GM12878 (cell line): ENCODE data around the gene NDC1. TPM values are rescaled to one million over a fixed set of nuclear protein-coding genes. Genes with fewer than 3 reads are reported as not detected.

Source experiments
- ATAC-seq: fragments of 200-7000 bp; cut with Tn5 transposase; 3 replicates; pipeline ENCODE4 v1.9.1; 2020; ENCODE audit warnings: mild to moderate bottlenecking, moderate library complexity
- BruUV-seq: library from RNA; stranded (reverse); fragments of 400-500 nt; replicated peaks from 2 replicates; lab custom pipeline; 2021; lab: Mats Ljungman, UMichigan
- CTCF ChIA-PET: fragments of 300-600 bp; sonication (Branson Sonifier 250); formaldehyde crosslinking; extraction: SDS; loops from one replicate; lab custom pipeline; 2021; ENCODE audit warnings: inconsistent platforms; lab: Yijun Ruan, JAX
- POLR2A ChIA-PET: fragments of 350-600 bp; formaldehyde crosslinking; extraction: SDS; loops from one replicate; lab custom pipeline; 2021; ENCODE audit warnings: inconsistent platforms; lab: Charles Lee
- RAD21 ChIA-PET: fragments of 300-600 bp; sonication (Branson Sonifier 250); formaldehyde crosslinking; loops from one replicate; lab custom pipeline; 2023; ENCODE audit warnings: antibody characterized with exemption; ENCODE audit not compliant: unreplicated experiment; lab: Charles Lee
- SMC1A ChIA-PET: fragments of 300-600 bp; sonication (Branson Sonifier 250); formaldehyde crosslinking; loops from one replicate; lab custom pipeline; 2023; ENCODE audit not compliant: unreplicated experiment, uncharacterized antibody; lab: Charles Lee
- DNase-seq: peaks from one replicate; pipeline ENCODE4 v3.0.0-alpha.2; 2011; ENCODE audit warnings: low read depth, low spot score
- FAIRE-seq: peaks from 3 replicates; lab custom pipeline; 2011; peaks lifted over from hg19 to GRCh38; lab: Jason Lieb, UNC
- H2AFZ ChIP-seq: 2 replicates; pipeline ENCODE4 v1.6.0; 2011; ENCODE audit warnings: low read depth, low read length, control low read depth; ENCODE audit not compliant: control insufficient read depth
- H3K27ac ChIP-seq: 2 replicates; pipeline ENCODE4 v1.5.1; 2011; ENCODE audit warnings: control low read depth; ENCODE audit not compliant: control insufficient read depth, insufficient read depth
- H3K27me3 ChIP-seq, 2 experiments: replicated peaks in 1 of 2; 2 replicates each; pipeline versions ENCODE4 v1.6.0 to v1.6.1; 2011; ENCODE audit warnings: low read length in 1 of 2; ENCODE audit not compliant: control insufficient read depth in 2 of 2, insufficient read depth in 2 of 2
- H3K36me3 ChIP-seq, 2 experiments: 2 replicates each; pipeline ENCODE4 v1.5.1; 2011; ENCODE audit warnings: low read length in 1 of 2; ENCODE audit not compliant: control insufficient read depth in 2 of 2, insufficient read depth in 2 of 2
- H3K4me1 ChIP-seq: 2 replicates; pipeline ENCODE4 v1.6.1; 2011; ENCODE audit warnings: mild to moderate bottlenecking, low read length, moderate library complexity, mixed read lengths; ENCODE audit not compliant: control insufficient read depth, insufficient read depth
- H3K4me2 ChIP-seq: 2 replicates; pipeline ENCODE4 v1.6.0; 2011; ENCODE audit warnings: control low read depth; ENCODE audit not compliant: control insufficient read depth, insufficient read depth
- H3K4me3 ChIP-seq: fragments of 200-600 bp; sonication (generic); 2 replicates; pipeline ENCODE4 v1.5.1; 2016
- H3K79me2 ChIP-seq: 2 replicates; pipeline ENCODE4 v1.6.0; 2011; ENCODE audit warnings: low read length; ENCODE audit not compliant: control insufficient read depth, insufficient read depth
- H3K9ac ChIP-seq: 2 replicates; pipeline ENCODE4 v1.8.0; 2011; ENCODE audit warnings: low read length, control low read depth, mixed read lengths; ENCODE audit not compliant: control insufficient read depth, insufficient read depth
- H3K9me3 ChIP-seq: replicated peaks from 3 replicates; pipeline ENCODE4 v1.5.1; 2011; ENCODE audit warnings: mild to moderate bottlenecking, low read length; ENCODE audit not compliant: control insufficient read depth, insufficient read depth
- H4K20me1 ChIP-seq: 2 replicates; pipeline ENCODE4 v1.6.0; 2011; ENCODE audit not compliant: control insufficient read depth, insufficient read depth
- BHLHE40 ChIP-seq, 2 experiments: fragments of 450-650 bp in 1 of 2; IDR thresholded peaks; 2 replicates each; pipeline ENCODE4 v1.6.1; 2011 to 2017; ENCODE audit warnings: low read depth in 2 of 2, borderline replicate concordance in 1 of 2, improper control_type of control experiment in 1 of 2, low read length in 1 of 2, mild to moderate bottlenecking in 1 of 2
- CHD2 ChIP-seq: IDR thresholded peaks from 2 replicates; pipeline ENCODE4 v1.6.1; 2011; ENCODE audit warnings: low read depth, low read length, improper control_type of control experiment, borderline replicate concordance
- CREM ChIP-seq: IDR thresholded peaks from 2 replicates; pipeline ENCODE4 v1.6.1; 2014; ENCODE audit warnings: antibody characterized with exemption, low read depth
- JUND ChIP-seq: IDR thresholded peaks from 2 replicates; pipeline ENCODE4 v1.6.1; 2012; ENCODE audit warnings: low read depth, mild to moderate bottlenecking, low read length, improper control_type of control experiment, moderate library complexity
- MEF2A ChIP-seq: IDR thresholded peaks from 2 replicates; pipeline ENCODE4 v1.6.1; 2011; ENCODE audit warnings: low read depth, mild to moderate bottlenecking, low read length, moderate library complexity; ENCODE audit not compliant: insufficient read depth
- POLR2AphosphoS2 ChIP-seq: IDR thresholded peaks from 2 replicates; pipeline ENCODE4 v1.6.1; 2011; ENCODE audit warnings: low read depth, mild to moderate bottlenecking, low read length, improper control_type of control experiment, moderate library complexity
- RFX5 ChIP-seq: IDR thresholded peaks from 2 replicates; pipeline ENCODE4 v1.6.1; 2011; ENCODE audit warnings: low read depth, low read length, improper control_type of control experiment
- ZNF217 ChIP-seq: fragments of 450-650 bp; IDR thresholded peaks from 2 replicates; pipeline ENCODE4 v1.6.1; 2017; ENCODE audit warnings: antibody characterized with exemption, mild to moderate bottlenecking
- WGBS: methylation state at CpG from one replicate; pipeline ENCODE4 v1.1.6; 2016; ENCODE audit warnings: low lambda C conversion rate; ENCODE audit not compliant: insufficient replicate concordance, insufficient coverage; ENCODE audit errors: missing lambda C conversion rate; 5-methylcytosine and 5-hydroxymethylcytosine counted together
- in situ Hi-C: fragments of 300-500 bp; cut with MboI; formaldehyde crosslinking; loops from 9 replicates; pipeline ENCODE4 v1.14.3; 2018; ENCODE audit warnings: mixed read lengths
- intact Hi-C: fragments of 100-400 bp; cut with micrococcal nuclease; formaldehyde crosslinking; loops from one replicate; pipeline ENCODE4 v1.14.2; 2022; ENCODE audit not compliant: unreplicated experiment
- polyA plus RNA-seq, 11 experiments: library from polyadenylated mRNA; depleted of rRNA in 4 of 11; unstranded in 6 of 11; stranded (reverse) in 5 of 11; fragments of >200 nt; fragmentation: Nextera tagmentation in 4 of 11; fragmentation: Illumina TruSeq in 1 of 11; extraction: Ambion mirVana in 4 of 11; extraction: Trizol in 1 of 11; gene quantifications; 1 replicate in 1 of 11; 2 replicates in 10 of 11; pipeline versions ENCODE4 v1.2.1 to v1.2.3, GENCODE V29; 2011 to 2016; ENCODE audit warnings: inconsistent platforms in 2 of 11, missing spikeins in 2 of 11, low read depth in 1 of 11
- total RNA-seq, 4 experiments: library from RNA; depleted of rRNA in 3 of 4; stranded (reverse); fragments of >200 nt in 3 of 4; fragmentation: Illumina TruSeq in 1 of 4; extraction: Trizol in 1 of 4; gene quantifications; 2 replicates each; pipeline versions ENCODE4 v1.2.1 to v1.2.3, GENCODE V29; 2013 to 2021
- TF ChIP-seq, protein P1 (sequence below): fragments of 450-650 bp; IDR thresholded peaks from 2 replicates; pipeline ENCODE4 v1.6.1; 2017; ENCODE audit warnings: mild to moderate bottlenecking
- TF ChIP-seq, protein P2 (sequence below): fragments of 450-650 bp; IDR thresholded peaks from 2 replicates; pipeline ENCODE4 v1.6.1; 2018; ENCODE audit warnings: borderline replicate concordance, mild to moderate bottlenecking; ENCODE audit not compliant: partially characterized antibody

NDC1 gene
- total and polyA plus RNA-seq, 10 of the 15 experiments (the other 5 are each of a cell fraction or from before 2014, with no cell fraction given), result 20.2 to 77.6 (median 47.1) TPM

DNA sequence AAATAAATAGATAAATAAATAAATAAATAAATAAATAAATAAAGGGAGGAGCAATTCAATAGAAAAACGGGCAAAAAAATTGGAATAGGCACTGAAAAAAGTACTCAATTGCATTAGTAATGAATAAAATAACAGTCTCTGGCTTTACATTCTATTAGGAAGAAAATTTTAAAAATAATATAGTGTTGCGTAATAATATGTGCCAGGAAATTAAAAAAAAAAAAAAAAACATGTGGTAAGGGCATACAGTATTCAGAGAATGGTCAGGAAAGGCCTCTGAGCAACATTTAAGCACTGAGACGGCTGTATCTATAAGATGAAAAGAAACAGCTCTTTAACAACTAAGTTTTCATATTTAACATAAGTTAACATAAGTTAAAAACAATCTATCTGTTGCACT lies 50.4 kb downstream of the NDC1 start:
- ATAC-seq (no peak), FAIRE-seq (no peak)
- BruUV-seq, result no TSS peak
- peaks cover 0 to 26% of the 10 kb centered on the region in 2 experiments; a peak in 3 of 4 replicates for H3K36me3 ChIP-seq
- ChIA-PET RAD21 (no interaction called here), SMC1A (no interaction called here), CTCF (no interaction called here)
- in situ Hi-C loops, result no loop called here
- 97% methylated on average over 3 of the region's 3 CpGs for WGBS
- no peak overlapping the region for H3K27ac ChIP-seq
- H3K4me2 ChIP-seq, result no peak overlapping the region
- no peaks in the 10 kb centered on the region for H3K4me1 ChIP-seq
- no peak overlapping the region for H3K4me3 ChIP-seq
- no peak for TF ChIP-seq BHLHE40 (IDR thresholded peaks at IDR 0.05; ENCODE audit: borderline replicate concordance in 1 of 2, low read depth in 2 of 2, low read length in 1 of 2)
- TF ChIP-seq JUND, result no peak
- TF ChIP-seq CREM, result no peak
- no peak for TF ChIP-seq CHD2
- TF ChIP-seq MEF2A, result no peak
- no peak for TF ChIP-seq POLR2AphosphoS2
- TF ChIP-seq RFX5, result no peak
- TF ChIP-seq ZNF217, result no peak
- TF ChIP-seq, protein P1, sequence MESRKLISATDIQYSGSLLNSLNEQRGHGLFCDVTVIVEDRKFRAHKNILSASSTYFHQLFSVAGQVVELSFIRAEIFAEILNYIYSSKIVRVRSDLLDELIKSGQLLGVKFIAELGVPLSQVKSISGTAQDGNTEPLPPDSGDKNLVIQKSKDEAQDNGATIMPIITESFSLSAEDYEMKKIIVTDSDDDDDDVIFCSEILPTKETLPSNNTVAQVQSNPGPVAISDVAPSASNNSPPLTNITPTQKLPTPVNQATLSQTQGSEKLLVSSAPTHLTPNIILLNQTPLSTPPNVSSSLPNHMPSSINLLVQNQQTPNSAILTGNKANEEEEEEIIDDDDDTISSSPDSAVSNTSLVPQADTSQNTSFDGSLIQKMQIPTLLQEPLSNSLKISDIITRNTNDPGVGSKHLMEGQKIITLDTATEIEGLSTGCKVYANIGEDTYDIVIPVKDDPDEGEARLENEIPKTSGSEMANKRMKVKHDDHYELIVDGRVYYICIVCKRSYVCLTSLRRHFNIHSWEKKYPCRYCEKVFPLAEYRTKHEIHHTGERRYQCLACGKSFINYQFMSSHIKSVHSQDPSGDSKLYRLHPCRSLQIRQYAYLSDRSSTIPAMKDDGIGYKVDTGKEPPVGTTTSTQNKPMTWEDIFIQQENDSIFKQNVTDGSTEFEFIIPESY, result no peak
- TF ChIP-seq, protein P2, sequence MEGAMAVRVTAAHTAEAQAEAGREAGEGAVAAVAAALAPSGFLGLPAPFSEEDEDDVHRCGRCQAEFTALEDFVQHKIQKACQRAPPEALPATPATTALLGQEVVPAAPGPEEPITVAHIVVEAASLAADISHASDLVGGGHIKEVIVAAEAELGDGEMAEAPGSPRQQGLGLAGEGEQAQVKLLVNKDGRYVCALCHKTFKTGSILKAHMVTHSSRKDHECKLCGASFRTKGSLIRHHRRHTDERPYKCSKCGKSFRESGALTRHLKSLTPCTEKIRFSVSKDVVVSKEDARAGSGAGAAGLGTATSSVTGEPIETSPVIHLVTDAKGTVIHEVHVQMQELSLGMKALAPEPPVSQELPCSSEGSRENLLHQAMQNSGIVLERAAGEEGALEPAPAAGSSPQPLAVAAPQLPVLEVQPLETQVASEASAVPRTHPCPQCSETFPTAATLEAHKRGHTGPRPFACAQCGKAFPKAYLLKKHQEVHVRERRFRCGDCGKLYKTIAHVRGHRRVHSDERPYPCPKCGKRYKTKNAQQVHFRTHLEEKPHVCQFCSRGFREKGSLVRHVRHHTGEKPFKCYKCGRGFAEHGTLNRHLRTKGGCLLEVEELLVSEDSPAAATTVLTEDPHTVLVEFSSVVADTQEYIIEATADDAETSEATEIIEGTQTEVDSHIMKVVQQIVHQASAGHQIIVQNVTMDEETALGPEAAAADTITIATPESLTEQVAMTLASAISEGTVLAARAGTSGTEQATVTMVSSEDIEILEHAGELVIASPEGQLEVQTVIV, result no peak
- TF ChIP-seq, all 136 proteins: peak for 0
- Histone ChIP-seq H3K9me3 (no peaks in the 10 kb centered on the region), H3K9ac (no peak overlapping the region), H3K79me2 (no peaks in the 10 kb centered on the region), H3K27me3 (no peaks in the 10 kb centered on the region), H4K20me1 (no peaks in the 10 kb centered on the region), H2AFZ (no peak overlapping the region)
- POLR2A ChIA-PET, result no interaction called here
- no peak for DNase-seq
- intact Hi-C loops, result no loop called here
